Naive B cell (primary cell): ENCODE measurements around the gene ACAP3. TPM values are rescaled to one million over a fixed set of nuclear protein-coding genes. Genes with fewer than 3 reads are reported as not detected.

ENCODE experiments used
- ATAC-seq, 2 donors: fragments of 150-1000 bp; cut with Tn5 transposase; 2 replicates each; pipeline ENCODE4 v1.10.0; 2021; ENCODE audit warnings: low read depth in 2 of 2, mild to moderate bottlenecking in 2 of 2, moderate library complexity in 2 of 2
- DNase-seq: peaks from one replicate; pipeline ENCODE4 v3.0.0; 2022
- H3K27ac Mint-ChIP-seq, 6 donors: one replicate each; pipeline ENCODE4 v1.8.0; 2020 to 2022; ENCODE audit warnings: mild to moderate bottlenecking in 6 of 6, mixed read lengths in 6 of 6, moderate library complexity in 5 of 6, inconsistent platforms in 2 of 6
- H3K27me3 Mint-ChIP-seq, 3 donors: one replicate each; pipeline ENCODE4 v1.8.0; 2021 to 2022; ENCODE audit warnings: mixed read lengths in 3 of 3, mild to moderate bottlenecking in 1 of 3
- H3K36me3 Mint-ChIP-seq, 2 donors: one replicate each; pipeline ENCODE4 v1.8.0; 2020 to 2022; ENCODE audit warnings: mixed read lengths in 2 of 2, inconsistent platforms in 1 of 2, mild to moderate bottlenecking in 1 of 2
- H3K4me1 Mint-ChIP-seq, 3 donors: one replicate each; pipeline ENCODE4 v1.8.0; 2020 to 2022; ENCODE audit warnings: mixed read lengths in 3 of 3, inconsistent platforms in 1 of 3, mild to moderate bottlenecking in 1 of 3, moderate library complexity in 1 of 3
- H3K4me3 Mint-ChIP-seq, 8 donors: one replicate each; pipeline ENCODE4 v1.8.0; 2020 to 2022; ENCODE audit warnings: mild to moderate bottlenecking in 8 of 8, mixed read lengths in 8 of 8, moderate library complexity in 8 of 8, inconsistent platforms in 2 of 8
- H3K9me3 Mint-ChIP-seq, 7 donors: one replicate each; pipeline ENCODE4 v1.8.0; 2020 to 2022; ENCODE audit warnings: mixed read lengths in 7 of 7, mild to moderate bottlenecking in 5 of 7, inconsistent platforms in 2 of 7, moderate library complexity in 1 of 7
- polyA plus RNA-seq, 6 donors: library from polyadenylated mRNA; unstranded; fragments of 300-500 nt; fragmentation: Illumina TruSeq; gene quantifications; one replicate each; pipeline ENCODE4 v1.2.3, GENCODE V29; 2021; ENCODE audit warnings: low read depth in 6 of 6

Gene ACAP3, protein sequence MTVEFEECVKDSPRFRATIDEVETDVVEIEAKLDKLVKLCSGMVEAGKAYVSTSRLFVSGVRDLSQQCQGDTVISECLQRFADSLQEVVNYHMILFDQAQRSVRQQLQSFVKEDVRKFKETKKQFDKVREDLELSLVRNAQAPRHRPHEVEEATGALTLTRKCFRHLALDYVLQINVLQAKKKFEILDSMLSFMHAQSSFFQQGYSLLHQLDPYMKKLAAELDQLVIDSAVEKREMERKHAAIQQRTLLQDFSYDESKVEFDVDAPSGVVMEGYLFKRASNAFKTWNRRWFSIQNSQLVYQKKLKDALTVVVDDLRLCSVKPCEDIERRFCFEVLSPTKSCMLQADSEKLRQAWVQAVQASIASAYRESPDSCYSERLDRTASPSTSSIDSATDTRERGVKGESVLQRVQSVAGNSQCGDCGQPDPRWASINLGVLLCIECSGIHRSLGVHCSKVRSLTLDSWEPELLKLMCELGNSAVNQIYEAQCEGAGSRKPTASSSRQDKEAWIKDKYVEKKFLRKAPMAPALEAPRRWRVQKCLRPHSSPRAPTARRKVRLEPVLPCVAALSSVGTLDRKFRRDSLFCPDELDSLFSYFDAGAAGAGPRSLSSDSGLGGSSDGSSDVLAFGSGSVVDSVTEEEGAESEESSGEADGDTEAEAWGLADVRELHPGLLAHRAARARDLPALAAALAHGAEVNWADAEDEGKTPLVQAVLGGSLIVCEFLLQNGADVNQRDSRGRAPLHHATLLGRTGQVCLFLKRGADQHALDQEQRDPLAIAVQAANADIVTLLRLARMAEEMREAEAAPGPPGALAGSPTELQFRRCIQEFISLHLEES
- 1 to 10 TPM; 1.9 to 7.2 (median 3.1) TPM for polyA plus RNA-seq

DNA sequence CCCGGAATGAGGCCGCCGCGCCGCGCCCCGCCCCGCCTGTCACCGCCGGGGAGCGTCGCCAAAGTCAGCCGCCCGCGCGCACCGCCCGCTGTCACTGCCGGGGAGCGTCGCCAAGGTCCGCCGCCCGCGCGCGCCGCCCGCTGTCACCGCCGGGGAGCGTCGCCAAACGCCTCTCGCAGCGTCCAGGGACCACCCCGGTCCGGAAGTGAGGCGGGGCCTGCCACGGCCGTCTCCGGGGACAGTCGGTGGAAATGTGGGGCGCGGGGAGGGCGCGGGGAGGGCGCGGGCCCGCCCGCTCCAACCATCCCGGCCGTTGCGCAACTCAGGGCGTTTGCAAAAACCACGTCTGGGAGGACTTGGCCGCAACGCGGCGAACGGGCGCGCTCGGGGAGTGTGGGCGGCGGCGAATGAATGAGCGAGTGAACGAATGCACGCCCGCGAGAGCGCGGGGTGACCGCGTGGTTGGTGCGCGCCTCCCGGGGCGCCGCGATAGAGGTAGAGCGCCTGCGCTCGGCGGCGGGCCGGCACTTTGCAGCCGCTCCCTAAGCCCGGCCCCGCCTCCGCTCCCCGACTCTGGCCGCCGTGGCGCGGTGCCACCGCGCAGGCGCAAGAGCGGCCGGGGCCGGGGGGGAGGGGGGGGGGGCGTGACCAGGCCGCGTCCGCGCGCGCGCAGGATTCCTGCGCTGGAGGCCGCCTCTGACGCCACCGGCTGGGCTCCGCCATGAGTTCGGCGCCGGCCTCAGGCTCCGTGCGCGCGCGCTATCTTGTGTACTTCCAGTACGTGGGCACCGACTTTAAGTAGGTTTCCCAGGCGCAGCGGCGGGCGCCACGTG lies at the start of gene ACAP3, which contains the start of gene PUSL1:
Gene ACAP3 (minus strand): TSS at position 8 of the 833 bp plus-strand sequence. CDS start 115 bp downstream, outside the sequence.
Gene PUSL1 (plus strand): TSS at position 675 of the 833 bp plus-strand sequence. CDS start 47 bp downstream, at position 722.
- Mint-ChIP-seq H3K36me3 (no peaks in the 10 kb centered on the region), H3K27ac (peak within 1 kb of the TSS; percentile 81 to 96 (median 91))

DNA sequence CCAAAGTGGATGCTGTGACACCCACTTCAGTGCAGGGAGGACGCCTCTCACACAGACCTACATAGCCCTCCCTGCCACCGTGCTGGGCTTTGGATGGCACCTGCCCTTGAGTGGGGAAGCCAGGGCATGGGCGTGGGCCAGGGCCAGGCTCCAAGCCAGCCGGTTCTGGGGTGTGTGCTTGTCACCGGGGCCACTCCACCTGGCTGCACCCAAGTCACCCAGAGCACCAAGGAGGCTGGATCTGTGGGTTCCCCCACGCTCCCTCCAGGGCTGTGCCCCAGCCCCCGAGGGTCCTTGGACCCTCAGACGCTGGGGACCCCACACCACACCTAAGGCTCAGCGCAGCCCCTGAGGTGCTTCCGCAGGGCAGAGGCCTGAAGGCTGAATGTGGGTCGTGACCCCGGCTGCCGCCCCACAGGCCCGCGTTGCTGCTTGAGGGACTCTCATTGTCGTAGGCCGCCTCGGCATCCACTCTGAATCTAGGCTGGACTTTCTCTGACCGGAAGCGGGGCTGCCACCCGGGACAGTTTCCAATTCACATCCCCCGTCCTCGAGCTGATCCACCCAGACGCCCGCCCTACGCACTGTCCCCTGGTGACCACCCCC lies 49.2 kb upstream of the ACAP3 start:
- no peaks in the 10 kb centered on the region for H3K9me3 Mint-ChIP-seq
- ATAC-seq: no peak
- DNase-seq: no peak
- H3K4me1 Mint-ChIP-seq: peaks cover 20 to 34% (median 27%) of the 10 kb centered on the region in 3 donors
- H3K27ac Mint-ChIP-seq: no peak overlapping the region
- H3K36me3 Mint-ChIP-seq: peaks cover 0 to 8% of the 10 kb centered on the region in 2 donors
- H3K27me3 Mint-ChIP-seq: peaks cover 23 to 69% (median 52%) of the 10 kb centered on the region in 3 donors
- no peak overlapping the region for H3K4me3 Mint-ChIP-seq

More for the DNA sequence above, at the start of gene ACAP3, which contains the start of gene PUSL1:
- DNase-seq (peak; percentile 89), ATAC-seq (peak; percentile 66 to 71)
- Mint-ChIP-seq H3K4me3 (peak within 1 kb of the TSS; percentile 79 to 95 (median 88)), H3K27me3 (no peaks in the 10 kb centered on the region), H3K4me1 (peaks cover 19 to 30% (median 20%) of the 10 kb centered on the region in 3 donors), H3K9me3 (no peaks in the 10 kb centered on the region)

DNA sequence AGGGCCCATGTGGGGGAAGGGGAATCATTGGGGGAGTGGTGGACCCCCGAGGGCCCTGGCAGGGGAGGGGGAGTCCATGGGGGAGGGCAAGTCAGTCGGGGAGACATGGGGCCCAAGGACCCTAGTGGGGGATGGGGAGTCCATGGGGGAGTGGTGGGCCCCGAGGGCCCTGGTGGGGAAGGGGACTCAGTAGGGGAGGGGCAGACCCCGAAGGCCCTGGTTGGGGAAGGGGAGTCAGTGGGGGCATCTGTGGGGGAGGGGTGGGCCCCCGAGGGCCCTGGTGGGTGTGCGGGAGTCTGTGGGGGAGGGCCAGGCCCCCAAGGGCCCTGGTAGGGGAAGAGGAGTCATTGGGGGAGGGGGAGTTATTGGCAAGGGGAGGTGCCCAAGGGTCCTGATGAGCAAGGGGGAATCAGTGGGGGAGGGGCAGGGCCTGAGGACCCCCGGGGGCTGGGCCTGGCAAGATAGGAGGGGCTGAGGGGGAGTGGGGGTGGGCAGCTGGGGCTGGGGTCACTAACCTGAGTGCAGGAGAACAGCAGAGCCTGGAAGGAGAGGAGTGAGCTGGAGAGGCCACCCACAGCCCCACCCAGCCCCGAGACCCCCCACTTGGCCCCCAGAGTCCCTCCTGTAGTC lies 48.6 kb upstream of the ACAP3 start:
- H3K36me3 Mint-ChIP-seq: peaks cover 0 to 8% of the 10 kb centered on the region in 2 donors
- H3K27me3 Mint-ChIP-seq: peaks cover 22 to 66% (median 51%) of the 10 kb centered on the region in 3 donors
- no peak overlapping the region for H3K27ac Mint-ChIP-seq
- ATAC-seq (no peak), DNase-seq (no peak)
- H3K4me3 Mint-ChIP-seq: peak overlapping the region in 1 of 8 donors; percentile 5
- peaks cover 20 to 36% (median 28%) of the 10 kb centered on the region in 3 donors for H3K4me1 Mint-ChIP-seq
- H3K9me3 Mint-ChIP-seq: no peaks in the 10 kb centered on the region

DNA sequence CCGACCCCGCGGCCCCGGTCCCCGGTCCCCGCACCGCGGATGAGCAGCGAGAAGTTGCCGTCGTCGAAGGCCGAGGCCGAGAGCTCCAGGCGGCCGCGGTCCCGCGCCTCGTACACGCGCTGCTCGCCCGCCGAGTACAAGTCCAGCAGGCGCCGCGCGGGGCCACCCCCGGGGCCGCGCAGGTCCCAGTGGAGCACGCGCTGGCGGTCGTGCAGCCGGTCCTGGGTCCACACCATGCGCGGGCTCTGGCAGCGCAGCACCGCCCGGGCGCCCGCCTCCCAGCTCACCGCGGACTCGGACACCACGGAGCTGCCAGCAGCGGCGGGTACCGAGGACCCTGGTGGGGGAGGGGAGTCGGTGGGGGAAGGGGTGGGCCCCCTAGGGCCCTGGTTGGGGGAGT lies 47.7 kb upstream of the ACAP3 start:
- H3K27ac Mint-ChIP-seq: no peak overlapping the region
- H3K36me3 Mint-ChIP-seq: no peaks in the 10 kb centered on the region
- H3K4me3 Mint-ChIP-seq: no peak overlapping the region
- peaks cover 15 to 58% (median 42%) of the 10 kb centered on the region in 3 donors for H3K27me3 Mint-ChIP-seq
- no peaks in the 10 kb centered on the region for H3K9me3 Mint-ChIP-seq
- DNase-seq (no peak), ATAC-seq (no peak)
- peaks cover 20 to 36% (median 23%) of the 10 kb centered on the region in 3 donors for H3K4me1 Mint-ChIP-seq

DNA sequence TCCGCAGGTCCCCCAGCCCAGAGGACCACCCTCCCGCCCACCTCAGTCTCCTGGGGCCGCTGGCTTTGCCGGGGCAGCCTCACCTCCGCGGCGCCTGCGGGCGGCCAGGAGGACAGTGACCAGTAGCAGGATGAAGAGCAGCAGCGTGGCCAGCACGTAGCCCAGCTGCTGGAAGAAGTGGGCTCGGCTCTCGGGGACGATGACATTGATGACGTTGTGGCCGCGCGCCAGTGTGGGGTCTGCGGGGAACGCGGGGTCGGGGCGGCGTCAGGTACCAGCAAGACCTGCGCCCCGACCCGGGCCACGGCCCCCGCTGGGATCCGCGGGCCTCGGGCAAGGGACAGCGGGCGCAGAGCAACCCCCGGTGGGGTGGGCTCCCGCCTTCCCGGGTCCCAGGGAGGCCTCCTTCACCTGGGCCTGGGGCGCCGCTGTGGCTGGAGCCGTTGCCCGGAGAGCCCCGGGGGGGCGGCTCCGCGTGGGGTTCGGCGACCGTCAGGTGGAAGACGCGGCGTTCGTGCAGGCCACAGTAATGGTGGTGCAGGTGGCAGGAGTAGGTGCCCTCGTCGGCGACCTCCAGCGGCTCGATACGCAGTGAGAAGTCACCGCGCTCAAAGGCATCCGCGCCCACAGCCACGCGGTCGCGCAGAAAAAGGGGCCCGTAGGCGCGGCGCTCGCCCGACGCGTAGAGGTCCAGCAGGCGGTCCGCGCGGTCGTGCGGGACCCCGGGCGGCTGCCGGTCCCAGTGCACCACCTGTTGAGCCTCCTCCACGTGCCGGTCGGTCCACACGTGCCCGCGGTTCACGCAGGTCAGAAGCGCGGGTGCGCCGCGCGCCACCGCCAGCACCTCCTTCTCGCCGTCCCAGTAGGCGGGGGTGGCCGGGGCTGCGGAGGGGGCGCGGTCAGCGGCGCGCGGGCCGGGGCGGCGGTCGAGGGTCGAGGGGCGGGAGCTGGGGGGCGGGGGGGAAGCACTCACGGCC lies 46.8 kb upstream of the ACAP3 start:
- peak in 1 of 2 donors; percentile 15 for ATAC-seq
- Mint-ChIP-seq H3K9me3 (no peaks in the 10 kb centered on the region), H3K4me1 (peaks cover 20 to 36% (median 23%) of the 10 kb centered on the region in 3 donors), H3K4me3 (peak overlapping the region in 6 of 8 donors; percentile 5 to 66 (median 40)), H3K36me3 (no peaks in the 10 kb centered on the region), H3K27me3 (peaks cover 15 to 53% (median 38%) of the 10 kb centered on the region in 3 donors), H3K27ac (peak overlapping the region in 1 of 6 donors; percentile 89)
- no peak for DNase-seq

DNA sequence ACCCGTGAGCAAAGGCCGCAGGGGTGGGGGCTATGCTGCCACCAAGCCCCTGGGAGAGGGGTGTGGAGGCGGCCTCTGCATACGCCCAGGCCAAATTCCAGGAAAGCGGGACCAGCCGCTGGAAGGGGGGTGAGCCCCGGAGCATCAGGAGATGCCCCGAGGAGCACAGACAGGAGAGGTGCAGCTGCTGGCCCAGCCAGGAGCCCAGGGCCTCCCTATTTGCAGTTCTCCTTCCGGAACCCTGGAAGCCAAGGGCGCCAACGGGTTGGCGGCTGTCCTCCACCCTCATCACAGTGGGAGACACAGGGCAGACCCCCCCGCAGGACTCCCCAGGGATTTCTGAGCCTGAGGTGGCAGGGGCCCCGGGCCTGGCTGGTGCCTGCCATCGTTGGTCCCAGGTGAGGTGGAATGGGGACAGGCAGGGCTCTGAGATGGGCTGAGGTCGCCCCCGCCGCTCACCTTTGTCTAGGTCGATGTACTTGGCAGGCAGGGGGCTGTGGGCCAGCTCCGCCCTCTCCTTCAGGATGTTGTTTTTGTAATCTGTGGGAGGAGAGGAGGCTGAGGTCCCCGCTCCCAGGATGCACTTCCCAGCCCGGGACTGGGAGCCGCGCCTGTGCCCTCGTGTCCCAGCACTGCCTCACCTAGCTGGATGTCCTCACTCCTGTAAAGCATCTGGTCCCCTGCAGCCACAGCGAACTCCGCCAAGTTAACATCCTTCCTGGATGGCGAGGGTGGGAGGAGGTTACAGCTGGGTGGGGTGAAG lies 45.8 kb upstream of the ACAP3 start:
- peaks cover 8 to 43% (median 28%) of the 10 kb centered on the region in 3 donors for H3K27me3 Mint-ChIP-seq
- peak overlapping the region in 6 of 8 donors; percentile 8 to 71 (median 28) for H3K4me3 Mint-ChIP-seq
- no peak for DNase-seq
- peaks cover 16 to 30% (median 19%) of the 10 kb centered on the region in 3 donors for H3K4me1 Mint-ChIP-seq
- H3K9me3 Mint-ChIP-seq: no peaks in the 10 kb centered on the region
- no peak for ATAC-seq
- no peaks in the 10 kb centered on the region for H3K36me3 Mint-ChIP-seq
- H3K27ac Mint-ChIP-seq: peak overlapping the region in 2 of 6 donors; percentile 32 to 56

DNA sequence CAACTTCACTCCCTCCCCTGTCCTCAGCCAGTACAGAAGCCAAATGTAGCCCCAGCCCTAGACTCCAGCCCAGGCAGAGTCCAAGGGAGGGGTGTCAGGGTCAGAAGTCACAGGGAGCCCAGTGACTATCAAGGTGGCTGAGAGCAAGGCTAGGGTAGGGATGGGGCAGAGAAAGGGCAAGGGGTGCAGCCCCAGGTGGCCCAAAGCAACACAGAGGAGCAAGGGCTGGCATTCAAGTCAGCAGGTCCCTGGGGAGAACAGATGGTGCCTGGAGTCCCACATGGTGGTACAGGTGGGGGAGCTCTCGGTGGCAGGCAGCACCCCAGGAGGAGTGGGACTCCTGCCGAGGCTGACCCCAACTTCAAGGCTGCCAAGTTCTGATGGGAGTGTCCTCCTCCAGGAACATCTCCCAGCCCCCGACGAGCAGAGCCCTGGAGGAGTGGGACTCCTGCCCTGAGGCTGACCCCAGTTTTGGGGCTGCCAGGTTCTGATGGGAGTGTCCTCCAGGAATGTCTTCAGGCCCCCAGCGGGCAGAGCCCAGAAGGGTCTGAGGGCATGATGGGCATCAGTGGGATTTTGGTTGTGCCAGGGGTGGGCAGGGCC lies 45.2 kb upstream of the ACAP3 start:
- H3K27me3 Mint-ChIP-seq: peaks cover 8 to 37% (median 21%) of the 10 kb centered on the region in 3 donors
- peak overlapping the region; percentile 22 to 87 (median 70) for H3K4me3 Mint-ChIP-seq
- H3K4me1 Mint-ChIP-seq: peaks cover 18 to 36% (median 19%) of the 10 kb centered on the region in 3 donors
- H3K36me3 Mint-ChIP-seq: no peaks in the 10 kb centered on the region
- peak; percentile 29 for DNase-seq
- no peaks in the 10 kb centered on the region for H3K9me3 Mint-ChIP-seq
- H3K27ac Mint-ChIP-seq: peak overlapping the region in 1 of 6 donors; percentile 56
- peak in 1 of 2 donors; percentile 16 for ATAC-seq

DNA sequence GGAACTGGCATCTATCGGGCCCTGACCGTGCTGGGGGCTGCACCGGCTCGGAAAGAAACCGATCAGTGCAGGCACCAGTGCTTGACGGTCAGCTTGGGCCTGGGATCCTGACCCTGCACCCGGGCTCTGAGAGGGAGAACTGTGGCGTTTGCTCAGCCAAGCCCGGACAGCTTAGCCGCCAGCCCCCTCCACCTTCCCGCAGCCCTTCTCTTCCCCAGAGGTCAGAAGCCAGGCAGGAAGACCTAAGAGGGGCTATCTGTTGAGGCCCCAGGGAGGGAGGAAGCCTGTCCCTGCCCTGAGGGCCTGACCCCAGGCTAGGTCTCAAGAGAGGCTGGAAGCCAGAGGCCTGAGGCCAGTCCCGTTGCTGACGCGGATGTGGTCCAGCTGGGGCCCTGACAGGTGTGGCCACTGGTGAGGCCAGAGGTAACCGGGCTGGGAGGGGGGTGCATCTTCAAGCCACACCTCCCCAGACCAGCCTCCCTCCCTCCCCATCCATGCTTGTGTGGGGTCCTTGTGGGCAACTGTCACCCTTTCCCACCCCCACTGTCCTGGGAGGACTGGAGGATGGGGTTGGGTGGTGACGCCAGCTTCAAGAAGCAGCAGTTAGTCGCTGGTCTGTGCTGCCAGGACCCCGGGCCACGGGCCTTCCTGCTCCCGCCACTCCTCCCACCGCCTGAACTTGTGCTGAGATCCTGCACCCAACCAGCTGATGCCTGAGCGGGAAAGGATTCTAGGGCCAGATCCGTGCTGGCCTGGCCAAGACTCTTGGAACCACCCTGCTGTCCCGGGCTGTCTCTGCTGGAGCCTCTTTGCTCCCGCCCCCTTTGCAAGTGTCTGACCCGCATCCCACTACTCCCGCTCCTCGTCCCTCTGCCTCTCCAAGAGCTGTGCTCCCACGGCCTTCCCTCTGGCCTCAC lies 44.0 kb upstream of the ACAP3 start:
- DNase-seq (no peak), ATAC-seq (no peak)
- peak overlapping the region; percentile 65 to 87 (median 74) for H3K4me3 Mint-ChIP-seq
- no peaks in the 10 kb centered on the region for H3K36me3 Mint-ChIP-seq
- peaks cover 8 to 25% (median 11%) of the 10 kb centered on the region in 3 donors for H3K27me3 Mint-ChIP-seq
- peaks cover 20 to 41% (median 25%) of the 10 kb centered on the region in 3 donors for H3K4me1 Mint-ChIP-seq
- H3K27ac Mint-ChIP-seq: peak overlapping the region in 5 of 6 donors; percentile 6 to 87 (median 78)
- H3K9me3 Mint-ChIP-seq: no peaks in the 10 kb centered on the region

DNA sequence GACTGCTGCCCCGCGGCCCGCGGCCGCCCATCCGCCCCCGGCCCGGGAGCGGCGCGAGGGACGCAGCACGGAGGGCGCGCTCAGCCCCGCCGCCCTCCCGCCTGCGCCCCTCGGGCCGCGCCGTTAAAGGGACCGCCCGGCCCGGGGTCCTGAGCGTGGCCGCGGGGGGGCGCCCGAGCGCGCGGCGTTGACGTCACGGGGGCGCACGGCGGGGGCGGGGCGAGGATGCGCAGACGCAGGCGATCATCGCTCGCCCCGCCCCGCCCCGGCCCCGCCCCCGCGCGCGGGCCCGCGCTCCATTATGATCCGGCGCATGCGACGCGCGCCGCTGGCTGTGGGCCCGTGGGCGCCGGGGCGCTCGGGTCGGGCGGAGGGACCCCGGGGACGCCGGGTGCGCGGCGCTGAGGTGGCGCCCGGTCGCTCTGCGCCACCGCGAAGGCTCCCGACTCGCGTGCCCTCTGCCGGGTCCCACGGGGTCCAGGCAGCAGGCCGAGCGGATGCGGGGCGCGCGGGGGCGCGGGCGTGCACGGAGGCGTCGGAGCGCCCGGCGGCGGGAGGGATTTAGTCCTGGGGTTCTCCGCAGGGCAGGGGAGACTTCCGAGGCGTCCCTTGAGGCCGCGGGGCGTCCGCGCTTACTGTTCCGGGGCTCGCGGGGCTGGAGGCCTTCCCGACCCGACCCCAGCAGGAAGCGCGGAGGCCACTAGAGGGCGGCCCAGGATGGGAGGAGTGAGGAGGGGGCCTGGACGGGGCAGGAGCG lies 41.7 kb upstream of the ACAP3 start, which contains the start of gene DVL1:
Gene DVL1 (minus strand): TSS at position 163 of the 757 bp plus-strand sequence. CDS start 353 bp downstream, outside the sequence.
- DNase-seq: peak; percentile 77
- no peaks in the 10 kb centered on the region for H3K9me3 Mint-ChIP-seq
- H3K27me3 Mint-ChIP-seq: peaks cover 8 to 25% (median 11%) of the 10 kb centered on the region in 3 donors
- no peaks in the 10 kb centered on the region for H3K36me3 Mint-ChIP-seq
- peaks cover 19 to 36% (median 27%) of the 10 kb centered on the region in 3 donors for H3K4me1 Mint-ChIP-seq
- ATAC-seq: peak; percentile 79 to 83
- H3K27ac Mint-ChIP-seq: peak within 1 kb of the TSS in 5 of 6 donors; percentile 32 to 78 (median 56)
- H3K4me3 Mint-ChIP-seq: peak within 1 kb of the TSS; percentile 74 to 90 (median 78)
